ENCODE measurements around the gene CARD14. TPM values are rescaled to one million over a fixed set of nuclear protein-coding genes. Genes with fewer than 3 reads are reported as not detected.

Gene CARD14
- total RNA-seq, 6 donors from 2014 or later, result 0.15 to 7.3 (median 1.0) TPM

GRCh38 chr17:80164185-80164584, 5.6 kb upstream of the CARD14 start:
- Histone ChIP-seq H3K9me3 (no peaks in the 10 kb centered on the region), H3K36me3 (no peaks in the 10 kb centered on the region), H3K4me1 (no peaks in the 10 kb centered on the region), H3K27ac (no peak overlapping the region), H3K27me3 (no peaks in the 10 kb centered on the region), H3K4me3 (no peak overlapping the region)
- 77 to 89% methylated on average over 11 of the region's 11 CpGs for WGBS, 2 donors
- ATAC-seq (ENCODE audit: low FRiP score in 2 of 2) (no peak), DNase-seq (no peak)
- TF ChIP-seq POLR2AphosphoS5 (IDR thresholded peaks at IDR 0.05) (no peak), CTCF (IDR thresholded peaks at IDR 0.05) (no peak), POLR2A (IDR thresholded peaks at IDR 0.05) (no peak), EP300 (IDR thresholded peaks at IDR 0.05) (no peak)

GRCh38 chr17:80166446-80166845, 3.4 kb upstream of the CARD14 start:
- Histone ChIP-seq H3K27ac (no peak overlapping the region), H3K36me3 (no peaks in the 10 kb centered on the region), H3K4me3 (no peak overlapping the region), H3K27me3 (no peaks in the 10 kb centered on the region), H3K9me3 (no peaks in the 10 kb centered on the region), H3K4me1 (no peaks in the 10 kb centered on the region)
- DNase-seq (no peak), ATAC-seq (ENCODE audit: low FRiP score in 2 of 2) (no peak)
- no peak for TF ChIP-seq POLR2A (IDR thresholded peaks at IDR 0.05)
- TF ChIP-seq CTCF (IDR thresholded peaks at IDR 0.05), result no peak
- no peak for TF ChIP-seq POLR2AphosphoS5 (IDR thresholded peaks at IDR 0.05)
- TF ChIP-seq EP300 (IDR thresholded peaks at IDR 0.05), result no peak
- WGBS, 2 donors, result 67 to 71% methylated on average over 5 to 6 of the region's 6 CpGs

GRCh38 chr17:80168371-80168770, 1.5 kb upstream of the CARD14 start:
- Histone ChIP-seq H3K36me3 (no peaks in the 10 kb centered on the region), H3K4me1 (no peaks in the 10 kb centered on the region), H3K9me3 (no peaks in the 10 kb centered on the region), H3K4me3 (no peak overlapping the region), H3K27ac (no peak overlapping the region), H3K27me3 (no peaks in the 10 kb centered on the region)
- ATAC-seq (ENCODE audit: low FRiP score in 2 of 2) (no peak), DNase-seq (no peak)
- no peak for TF ChIP-seq CTCF (IDR thresholded peaks at IDR 0.05)
- TF ChIP-seq POLR2AphosphoS5 (IDR thresholded peaks at IDR 0.05), result no peak
- TF ChIP-seq POLR2A (IDR thresholded peaks at IDR 0.05), result no peak
- no peak for TF ChIP-seq EP300 (IDR thresholded peaks at IDR 0.05)
- 55 to 78% methylated on average over 2 to 5 of the region's 5 CpGs for WGBS, 2 donors

GRCh38 chr17:80169107-80169506, 723 bp upstream of the CARD14 start:
- no peak for TF ChIP-seq EP300 (IDR thresholded peaks at IDR 0.05)
- no peak for TF ChIP-seq CTCF (IDR thresholded peaks at IDR 0.05)
- no peak for TF ChIP-seq POLR2A (IDR thresholded peaks at IDR 0.05)
- TF ChIP-seq POLR2AphosphoS5 (IDR thresholded peaks at IDR 0.05), result no peak
- H3K4me1 ChIP-seq, result no peaks in the 10 kb centered on the region
- H3K36me3 ChIP-seq, result no peaks in the 10 kb centered on the region
- DNase-seq, result no peak
- no peaks in the 10 kb centered on the region for H3K27me3 ChIP-seq
- WGBS, 2 donors, result 96% methylated on average over 5 of the region's 5 CpGs
- ATAC-seq (ENCODE audit: low FRiP score in 2 of 2), result no peak
- no peak overlapping the region for H3K4me3 ChIP-seq
- H3K9me3 ChIP-seq, result no peaks in the 10 kb centered on the region
- no peak overlapping the region for H3K27ac ChIP-seq

- Histone ChIP-seq H3K9me3 (no peaks in the 10 kb centered on the region), H3K4me1 (peaks cover 0 to 7% (median 5%) of the 10 kb centered on the region in 4 donors), H3K4me3 (no peak overlapping the region), H3K36me3 (no peaks in the 10 kb centered on the region), H3K27me3 (no peaks in the 10 kb centered on the region), H3K27ac (no peak overlapping the region)
- 91 to 95% methylated on average over 4 to 7 of the region's 7 CpGs for WGBS, 2 donors
- ATAC-seq (ENCODE audit: low FRiP score in 2 of 2), result no peak
- TF ChIP-seq POLR2A (IDR thresholded peaks at IDR 0.05) (no peak), EP300 (IDR thresholded peaks at IDR 0.05) (no peak), POLR2AphosphoS5 (IDR thresholded peaks at IDR 0.05) (no peak), CTCF (IDR thresholded peaks at IDR 0.05) (no peak)
- DNase-seq, result no peak
Measured at GRCh38 chr17:80171681-80172080, 1.9 kb downstream of the CARD14 start.

All from upper lobe of left lung (tissue), 6 donors.